SK-MEL-5 (cell line): Measurements from ENCODE around the gene SNW1. TPM values are rescaled to one million over a fixed set of nuclear protein-coding genes. Genes with fewer than 3 reads are reported as not detected.
"Not testable (repeated sequence)": the region's sequence is repeated elsewhere in the genome, so short reads cannot be mapped to it uniquely, and the experiment has no call there.

Source experiments
- DNase-seq: peaks from one replicate; pipeline ENCODE4 v3.0.0-alpha.2; 2016; ENCODE audit warnings: low read depth, low spot score
- in situ Hi-C: cut with HindIII; loops from 2 replicates; pipeline ENCODE4 v1.10.0; 2016; ENCODE audit warnings: low sequenced_read_pairs, high pct_unique_total_duplicates, low pct_unique_long_range_greater_than_20kb
- total RNA-seq: library from RNA; depleted of rRNA; stranded (reverse); fragments of >200 nt; shearing (Covaris generic); gene quantifications from 2 replicates; pipeline ENCODE4 v1.2.3, GENCODE V29; 2014

The SNW1 gene
- total RNA-seq, 1 experiment from 2014 or later, result 87.6 TPM

DNA sequence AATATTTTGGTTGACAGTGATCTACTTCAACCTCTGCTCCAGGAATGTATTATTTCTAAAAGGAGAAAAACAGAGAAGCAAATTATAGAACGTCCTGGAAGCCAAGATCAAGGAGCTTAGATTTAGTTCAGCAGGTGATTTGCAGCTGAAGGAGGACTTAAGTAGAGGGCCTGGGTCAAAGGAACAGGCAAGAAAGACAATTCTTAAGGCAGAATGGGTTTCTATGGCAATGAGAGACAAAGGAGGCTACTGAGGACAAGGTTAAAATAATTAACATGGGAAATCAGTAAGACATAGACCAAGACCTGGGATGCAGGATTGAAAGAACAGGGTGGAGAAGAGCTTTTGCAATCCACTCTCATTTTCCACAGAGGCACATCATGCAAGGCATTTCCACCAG is 2.4 kb upstream of the SNW1 start:
- no peak for DNase-seq
- in situ Hi-C loops, result no loop called here

DNA sequence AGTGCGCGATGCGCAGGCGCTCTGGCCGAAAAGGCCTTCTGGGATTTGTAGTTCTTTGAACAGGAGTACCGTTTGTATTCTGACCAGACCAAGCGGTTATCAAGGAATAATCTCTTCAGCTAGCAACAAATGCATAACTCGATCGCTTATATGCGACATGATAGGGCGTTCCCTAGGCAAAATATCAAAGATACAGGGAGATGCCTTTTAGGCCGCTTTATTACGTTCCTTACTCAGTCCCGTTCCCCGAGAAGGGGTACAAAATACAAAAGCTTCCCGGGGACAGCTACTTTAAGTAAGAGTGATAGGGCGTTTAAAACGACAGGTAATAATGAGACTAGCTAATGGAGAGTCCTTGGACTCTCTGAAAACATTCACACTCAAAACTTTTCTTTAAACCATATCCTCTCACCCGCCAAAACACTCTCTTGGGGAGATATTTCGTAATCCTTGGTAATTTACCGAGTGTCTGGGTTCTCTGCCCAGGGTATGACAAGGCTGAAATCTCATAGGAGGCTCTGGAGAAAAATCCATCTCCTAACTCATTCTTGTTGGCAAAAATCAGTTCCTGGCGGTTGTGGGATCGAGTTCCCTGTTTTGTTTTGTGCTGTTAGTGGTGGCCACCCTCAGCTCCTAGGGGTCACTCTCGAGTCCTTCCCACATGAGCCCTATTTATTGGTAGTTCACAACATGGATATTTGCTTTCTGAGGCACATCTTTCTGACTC is 412 bp upstream of the SNW1 start:
- in situ Hi-C loops, result no loop called here
- DNase-seq, result peak; percentile 57

DNA sequence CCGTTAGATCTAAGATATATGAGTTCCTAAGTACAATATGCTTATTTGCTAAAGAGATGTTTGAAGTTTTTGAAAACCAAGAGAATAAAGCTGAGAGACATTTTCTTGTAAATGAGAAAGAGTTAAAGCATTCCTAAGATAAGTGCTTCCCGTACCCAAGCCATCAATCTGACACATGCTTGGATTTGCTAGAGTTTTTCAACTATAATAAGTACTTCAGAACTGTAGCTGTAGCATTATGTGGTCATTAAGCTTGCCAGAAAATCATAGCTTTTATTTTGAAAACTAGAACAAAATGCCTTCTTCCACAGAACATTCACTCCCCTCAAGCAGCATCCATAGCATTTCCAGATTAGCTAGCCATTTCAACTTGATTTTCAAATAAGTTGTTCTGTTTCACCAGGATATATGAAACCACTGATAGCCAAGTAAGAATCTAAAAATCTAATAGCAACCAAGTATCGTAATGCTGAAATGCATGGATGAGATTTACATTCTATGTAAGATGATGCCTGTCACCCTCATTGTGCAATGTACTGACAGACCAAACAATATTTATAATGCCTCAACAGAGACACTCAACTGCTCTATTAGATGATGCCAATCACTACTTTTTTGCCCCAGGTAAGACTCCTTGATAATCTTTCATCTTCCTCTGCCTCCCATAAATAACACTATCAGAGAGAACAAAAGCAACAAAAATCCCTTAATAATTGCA is 8.0 kb downstream of the SNW1 start:
- no peak for DNase-seq
- in situ Hi-C loops, result no loop called here

DNA sequence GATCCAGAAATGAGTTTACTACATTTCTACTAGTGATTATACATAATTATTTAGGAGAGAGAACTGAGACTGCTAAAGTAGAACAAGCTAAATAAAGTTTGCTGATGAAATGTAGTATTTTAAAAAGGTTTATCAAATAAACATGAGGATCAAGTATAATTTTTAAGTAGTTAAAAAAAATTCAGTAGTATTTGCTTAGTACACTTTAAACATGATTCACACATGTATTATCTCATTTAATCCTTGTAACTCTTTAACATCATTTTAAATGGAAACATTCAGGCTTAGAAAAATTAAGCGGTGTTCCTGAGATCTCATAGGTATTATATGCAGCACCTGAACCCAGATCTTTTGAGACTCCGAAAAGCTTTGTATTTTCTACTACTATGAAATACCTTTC is 8.7 kb downstream of the SNW1 start:
- no peak for DNase-seq
- in situ Hi-C loops, result no loop called here

DNA sequence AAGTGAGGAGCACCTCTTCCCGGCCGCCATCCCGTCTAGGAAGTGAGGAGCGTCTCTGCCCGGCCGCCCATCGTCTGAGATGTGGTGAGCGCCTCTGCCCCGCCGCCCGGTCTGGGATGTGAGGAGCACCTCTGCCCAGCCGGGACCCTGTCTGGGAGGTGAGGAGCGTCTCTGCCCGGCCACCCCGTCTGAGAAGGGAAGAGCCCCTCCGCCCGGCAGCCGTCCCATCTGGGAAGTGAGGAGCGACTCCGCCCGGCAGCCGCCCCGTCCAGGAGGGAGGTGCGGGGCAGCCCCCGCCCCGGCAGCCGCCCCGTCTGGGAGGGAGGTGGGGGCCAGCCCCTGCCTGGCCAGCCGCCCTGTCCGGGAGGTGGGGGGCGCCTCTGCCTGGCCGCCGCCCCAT is 13.5 kb downstream of the SNW1 start:
- in situ Hi-C loops, result not testable (repeated sequence)

DNA sequence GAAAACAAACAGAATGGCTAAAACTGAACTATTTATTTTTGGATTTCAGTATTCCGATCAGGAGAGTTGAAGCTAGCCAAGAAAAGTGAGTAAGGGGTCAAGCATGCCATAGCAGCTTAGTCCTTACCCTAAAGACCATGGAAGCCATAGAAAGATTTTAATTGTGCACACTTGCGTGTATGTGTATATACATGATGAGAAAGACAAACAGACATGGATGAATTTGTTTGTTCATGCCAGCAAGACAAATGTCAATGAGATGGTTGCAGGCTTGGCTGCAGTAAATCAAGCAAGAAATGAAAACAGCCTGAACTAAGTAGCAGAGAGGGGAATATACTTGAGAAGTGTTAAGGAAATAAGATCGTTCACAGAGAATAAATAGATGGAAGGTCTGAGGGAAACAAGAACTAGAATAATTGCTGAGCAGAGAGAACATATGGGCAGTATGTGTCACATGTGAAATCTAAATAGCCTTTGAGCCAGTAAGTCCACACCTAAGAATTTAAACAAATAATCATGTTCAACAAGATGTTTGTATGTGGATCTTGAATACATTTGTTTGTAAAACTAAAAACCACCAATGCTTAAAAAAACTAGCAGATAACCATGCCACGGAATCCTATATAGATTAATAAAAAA is 14.8 kb downstream of the SNW1 start:
- no peak for DNase-seq
- in situ Hi-C loops, result no loop called here

More for the DNA sequence above, 13.5 kb downstream of the SNW1 start:
- DNase-seq, result not testable (repeated sequence)

DNA sequence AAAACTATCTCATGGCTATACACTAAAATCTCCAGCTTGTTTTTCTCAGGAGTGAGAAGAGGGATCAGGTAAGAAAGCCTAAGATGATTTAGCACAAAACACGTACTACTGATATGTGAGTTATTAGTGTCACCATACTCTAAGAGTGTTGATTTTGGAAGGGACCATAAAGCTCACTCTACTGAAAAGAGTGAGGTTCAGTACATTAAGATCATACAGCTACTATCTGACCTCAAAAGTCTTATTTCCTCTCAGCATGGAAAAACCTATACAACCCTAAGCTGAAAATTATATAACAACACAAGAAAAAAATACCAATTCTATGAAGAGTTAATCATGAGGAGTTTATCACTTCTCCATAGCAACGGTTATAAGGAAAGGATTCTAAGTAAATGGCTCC is 19.5 kb downstream of the SNW1 start:
- no peak for DNase-seq
- in situ Hi-C loops, result no loop called here

DNA sequence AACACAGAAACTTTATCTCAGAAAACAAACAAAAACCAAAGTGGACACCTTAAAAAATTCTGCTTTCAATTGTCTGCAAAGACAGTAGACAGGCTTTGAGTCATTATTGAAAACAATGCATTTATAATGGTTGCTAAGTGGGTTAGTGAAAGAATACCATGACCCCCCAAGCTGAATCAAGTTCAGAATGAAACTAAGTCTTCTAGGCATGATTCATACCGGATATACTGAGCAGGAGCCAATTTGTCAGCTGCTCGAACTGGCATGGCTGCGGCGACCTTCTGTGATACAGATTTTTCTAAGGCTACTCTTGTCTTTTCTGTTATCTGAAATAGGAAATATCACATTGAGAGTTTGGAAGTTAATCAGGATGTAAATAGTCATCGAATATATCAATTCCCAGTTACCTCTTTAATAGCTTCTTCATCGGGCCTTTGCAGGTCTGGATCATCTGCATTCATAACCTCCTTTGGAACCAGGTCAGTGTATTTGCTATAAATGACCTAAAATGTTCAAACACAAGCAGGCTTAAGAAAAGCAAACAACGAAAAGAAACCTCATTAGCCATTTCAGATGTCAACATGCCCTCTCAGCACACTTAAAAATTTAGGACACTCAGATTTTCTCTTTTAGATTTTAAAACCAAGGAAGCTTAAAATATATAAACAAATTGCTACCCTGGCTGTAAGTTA is 22.3 kb downstream of the SNW1 start:
- in situ Hi-C loops, result no loop called here
- no peak for DNase-seq

DNA sequence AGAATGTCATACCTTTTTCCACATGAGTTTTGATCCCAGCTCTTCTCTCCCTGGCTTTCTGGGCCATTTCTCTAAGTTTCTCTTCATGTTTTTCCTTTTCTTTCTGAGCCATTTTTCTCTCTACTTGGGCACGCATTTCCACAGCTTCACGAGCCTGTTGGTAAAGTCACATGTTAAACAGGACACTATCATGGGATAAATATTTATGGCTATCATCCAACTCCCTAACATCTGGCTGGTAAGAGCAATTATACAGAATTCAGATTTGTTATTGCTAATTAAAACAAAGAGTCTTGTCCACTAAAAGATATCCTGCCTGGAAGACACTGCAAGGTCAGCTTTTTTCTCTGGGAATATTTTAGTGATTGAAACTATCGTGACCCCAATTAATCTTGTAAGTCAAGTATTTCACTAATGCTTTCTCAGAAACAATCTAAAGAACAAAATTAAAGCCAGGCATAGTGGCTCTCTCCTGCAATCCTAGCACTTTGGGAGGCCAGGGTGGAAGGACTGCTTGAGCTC is 29.9 kb downstream of the SNW1 start:
- in situ Hi-C loops, result no loop called here
- no peak for DNase-seq

DNA sequence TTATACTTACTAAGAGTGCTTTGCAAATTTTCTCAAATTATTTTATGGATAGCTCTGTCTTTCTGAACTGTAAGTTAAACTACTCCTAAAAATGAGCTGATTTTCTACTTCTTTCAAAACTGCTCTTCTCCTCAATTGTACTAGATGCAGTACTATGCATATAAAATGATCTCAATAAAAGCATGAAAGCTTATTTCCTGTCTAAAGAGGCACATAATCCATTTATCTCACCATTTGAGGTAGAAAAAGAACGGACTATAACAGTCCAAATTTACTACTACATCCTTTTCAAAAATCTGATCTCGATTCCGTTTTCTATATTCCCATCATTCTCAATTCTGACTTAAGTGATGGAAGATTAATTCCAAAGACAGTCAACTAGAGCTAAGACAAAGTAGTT is 38.7 kb downstream of the SNW1 start:
- no peak for DNase-seq
- in situ Hi-C loops, result no loop called here

DNA sequence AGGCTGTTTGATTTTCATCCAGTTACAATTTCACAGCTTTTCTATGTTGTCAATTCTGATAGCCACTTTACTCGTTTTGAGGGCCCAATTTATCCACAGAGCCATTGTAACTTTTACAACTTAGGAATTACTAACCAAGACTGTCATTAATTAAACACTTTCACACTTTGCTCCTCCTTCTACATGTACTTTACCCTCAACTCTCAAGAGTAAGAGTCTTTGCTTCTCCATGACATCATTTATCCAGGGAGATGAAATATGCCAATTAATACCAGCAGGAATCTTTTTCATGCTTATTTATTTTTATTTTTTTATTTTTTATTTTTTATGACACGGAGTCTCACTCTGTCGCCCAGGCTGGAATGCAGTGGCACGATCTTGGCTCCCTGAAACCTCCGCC is 39.5 kb downstream of the SNW1 start:
- in situ Hi-C loops, result no loop called here
- DNase-seq, result no peak

DNA sequence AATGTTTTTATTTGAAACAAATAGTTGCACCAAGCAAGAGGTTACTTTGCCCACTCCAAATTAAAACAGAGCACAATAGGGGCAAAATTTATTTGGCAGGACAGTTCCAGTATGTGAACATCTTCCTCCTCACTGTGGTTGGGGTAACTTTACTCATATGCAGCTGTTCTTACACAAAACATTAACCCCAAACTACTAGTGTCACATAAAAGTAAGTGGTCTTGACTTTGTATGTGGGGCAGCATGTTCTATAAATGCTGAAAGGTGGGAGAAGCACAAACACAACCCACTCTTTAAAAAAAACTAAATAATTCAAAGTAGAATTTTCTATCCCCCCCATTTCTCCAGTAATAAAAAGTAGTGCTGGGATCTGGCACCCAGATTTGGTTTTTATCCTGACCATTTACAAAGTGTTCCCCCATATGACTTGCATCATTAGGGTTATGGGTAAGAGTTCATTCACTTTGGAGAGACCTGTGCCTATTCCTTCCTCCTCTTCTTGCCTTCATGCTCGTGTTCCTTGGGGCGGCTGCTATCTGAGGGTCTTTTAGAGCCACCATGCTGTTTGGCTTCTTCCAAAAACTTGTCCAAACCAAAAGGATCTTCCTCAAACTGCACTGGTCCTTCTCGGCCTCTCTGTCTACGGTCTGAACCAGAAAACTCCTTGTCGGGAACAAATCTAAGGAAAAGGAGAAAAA is 43.2 kb downstream of the SNW1 start:
- DNase-seq, result no peak
- in situ Hi-C loops, result no loop called here

DNA sequence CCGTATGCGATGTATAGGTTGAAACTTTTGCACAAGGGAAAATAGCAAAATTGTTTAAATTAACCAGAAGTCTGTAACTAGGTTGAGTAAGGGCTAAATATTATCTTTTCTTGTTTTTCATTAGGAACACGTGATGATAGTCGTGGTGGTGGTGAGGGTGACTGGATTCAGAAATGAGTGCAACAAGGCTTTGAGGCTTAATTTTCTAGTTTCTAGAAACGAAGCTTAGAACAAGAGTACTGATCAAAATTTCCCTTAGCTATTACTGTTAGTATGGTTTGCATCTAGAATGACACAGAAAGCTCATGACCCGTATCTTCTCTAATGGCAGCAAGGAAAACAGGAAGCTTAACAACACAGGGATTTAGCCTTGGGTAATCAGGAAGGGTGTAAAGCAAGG is 46.0 kb downstream of the SNW1 start:
- in situ Hi-C loops, result no loop called here
- no peak for DNase-seq

DNA sequence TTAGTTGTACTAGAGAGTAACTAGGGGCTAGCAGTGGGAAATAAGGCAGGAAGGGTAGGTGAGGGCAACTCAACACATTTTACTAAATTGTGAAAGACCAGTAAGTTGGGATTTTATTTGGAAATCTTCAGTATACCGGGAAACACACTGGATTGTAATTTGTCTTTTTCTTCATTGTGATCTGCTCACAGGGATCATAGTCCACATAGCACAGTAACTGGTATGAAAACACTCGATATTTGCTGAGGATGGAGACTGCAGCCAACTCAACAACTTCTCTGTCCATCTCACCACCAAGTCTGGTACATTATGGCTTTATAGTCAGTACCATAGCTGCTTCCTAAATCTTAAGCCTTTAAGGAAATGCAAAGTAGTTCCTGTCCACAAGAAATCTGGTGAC is 50.6 kb downstream of the SNW1 start:
- DNase-seq, result no peak
- in situ Hi-C loops, result no loop called here

DNA sequence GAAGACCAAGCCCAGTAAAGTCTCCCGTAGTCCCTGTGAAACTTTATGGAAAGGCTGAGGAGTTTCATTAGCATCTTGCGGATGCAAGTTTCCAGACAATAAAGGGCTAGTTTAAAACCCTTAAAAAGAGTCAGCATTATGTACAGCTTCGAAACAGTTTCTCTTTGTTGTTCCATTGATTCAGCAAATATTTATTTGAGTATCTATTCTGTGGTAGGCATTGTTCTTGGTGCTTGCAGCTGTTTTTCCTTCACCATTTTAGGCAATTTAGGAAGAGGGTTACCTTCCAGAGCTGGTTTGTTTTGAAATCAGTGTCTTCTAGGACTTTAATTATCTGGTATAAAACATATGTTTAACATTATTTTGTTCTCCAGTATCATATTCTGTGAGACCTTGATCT is 51.5 kb downstream of the SNW1 start:
- in situ Hi-C loops, result no loop called here
- peak; percentile 23 for DNase-seq

DNA sequence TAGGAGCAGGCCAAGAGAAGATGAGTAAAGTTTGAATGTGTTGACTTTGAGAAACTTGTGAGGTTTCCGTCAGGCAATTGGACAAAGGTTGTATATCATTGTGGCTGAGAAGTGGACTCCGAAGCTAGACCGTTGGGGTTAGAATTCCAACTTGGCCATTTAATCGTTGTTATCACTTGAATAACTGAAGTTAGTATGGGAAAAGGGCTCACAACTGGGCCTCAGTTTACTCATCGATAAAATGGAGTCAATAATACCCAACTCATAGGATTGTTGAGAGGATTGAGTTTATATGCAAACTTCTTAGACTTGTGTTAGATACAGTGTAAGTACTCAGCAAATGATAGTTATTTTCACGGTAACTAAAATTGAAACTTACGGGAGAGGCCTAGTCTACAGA is 52.2 kb downstream of the SNW1 start:
- in situ Hi-C loops, result no loop called here

DNA sequence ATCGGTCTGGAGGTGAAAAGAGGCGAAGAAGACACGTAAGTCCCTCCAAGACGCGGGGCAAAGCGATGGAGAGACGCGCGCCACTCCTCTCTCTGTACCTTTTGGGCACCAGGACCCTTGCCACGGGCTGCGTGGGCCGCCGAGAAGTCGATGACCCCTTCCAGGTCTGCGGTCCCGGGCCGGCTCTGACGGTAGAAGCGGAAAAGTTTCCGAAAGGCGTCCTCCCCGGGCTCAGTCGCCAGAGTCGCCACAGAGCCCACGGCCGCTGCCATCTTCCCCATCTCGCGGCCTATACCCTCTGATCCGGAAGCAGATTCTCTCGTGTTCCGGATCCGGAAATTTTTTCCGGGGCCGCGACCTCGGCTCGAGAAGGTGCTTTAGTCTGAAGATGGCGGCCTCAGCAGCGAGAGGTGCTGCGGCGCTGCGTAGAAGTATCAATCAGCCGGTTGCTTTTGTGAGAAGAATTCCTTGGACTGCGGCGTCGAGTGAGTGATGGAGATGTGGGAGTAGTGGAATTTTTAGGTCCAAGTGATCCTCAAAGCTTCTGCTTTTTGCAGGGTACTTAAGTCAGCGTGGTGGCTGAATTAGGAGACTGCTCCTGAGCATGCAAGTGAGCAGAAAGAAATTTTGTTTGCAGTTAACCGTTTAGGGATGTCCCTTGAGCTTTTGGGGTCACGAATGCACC is 53.1 kb downstream of the SNW1 start, which contains the start of the genes ALKBH1 and SLIRP:
Gene ALKBH1, minus strand, starts transcription at position 300 of the 685 bp plus-strand sequence. Its CDS starts 19 bp downstream, at position 281.
Gene SLIRP, plus strand, starts transcription at position 380 of the 685 bp plus-strand sequence. Its CDS starts 9 bp downstream, at position 389.
- DNase-seq, result peak; percentile 86
- in situ Hi-C loops, result no loop called here

More for the DNA sequence above, 52.2 kb downstream of the SNW1 start:
- no peak for DNase-seq
